Upper lobe of left lung (tissue), 4 donors: ENCODE data around the gene COG7.

Experiments
- CTCF ChIP-seq, 6 experiments: fragments of 450-650 bp in 4 of 6; fragments of 200-600 bp in 2 of 6; sonication (generic) in 2 of 6; IDR thresholded peaks; one replicate each; pipeline ENCODE4 v1.5.1; 2016 to 2019; ENCODE audit warnings: antibody characterized with exemption in 6 of 6
- EP300 ChIP-seq, 4 donors: sonication (generic); formaldehyde crosslinking; IDR thresholded peaks; one replicate each; pipeline ENCODE4 v1.5.1; 2017; ENCODE audit warnings: antibody characterized with exemption in 4 of 4, control low read depth in 2 of 4
- POLR2A ChIP-seq, 4 donors: fragments of 450-650 bp; IDR thresholded peaks; one replicate each; pipeline ENCODE4 v1.5.1; 2016 to 2017; ENCODE audit warnings: antibody characterized with exemption in 4 of 4, mild to moderate bottlenecking in 2 of 4
- POLR2AphosphoS5 ChIP-seq, 2 donors: sonication (generic); formaldehyde crosslinking; IDR thresholded peaks; one replicate each; pipeline ENCODE4 v1.5.1; 2017; ENCODE audit warnings: antibody characterized with exemption in 2 of 2

GRCh38 chr16:23380501-23380951, 72.5 kb downstream of the COG7 start:
- TF ChIP-seq CTCF (IDR thresholded peaks at IDR 0.05) = no peak
- no peak for TF ChIP-seq EP300 (IDR thresholded peaks at IDR 0.05)
- TF ChIP-seq POLR2A (IDR thresholded peaks at IDR 0.05) = no peak
- TF ChIP-seq POLR2AphosphoS5 (IDR thresholded peaks at IDR 0.05) = no peak
